LNCaP clone FGC (cell line): ENCODE measurements around the gene APOF.
"Not testable (repeated sequence)": the region's sequence is repeated elsewhere in the genome, so short reads cannot be mapped to it uniquely, and the experiment has no call there.

Experiments
- DNase-seq: peaks from one replicate; pipeline ENCODE4 v3.0.0-alpha.2; 2011; ENCODE audit warnings: low read depth
- H3K4me3 ChIP-seq: 2 replicates; pipeline ENCODE4 v1.5.1; 2011; ENCODE audit warnings: mild to moderate bottlenecking, low read depth, low read length, control low read depth
- TF ChIP-seq, protein P1 (sequence below): IDR thresholded peaks from 2 replicates; pipeline ENCODE4 v1.5.1; 2012; ENCODE audit warnings: mild to moderate bottlenecking; ENCODE audit not compliant: control insufficient read depth, insufficient read depth; ENCODE audit errors: extremely low read depth

Gene APOF

DNA sequence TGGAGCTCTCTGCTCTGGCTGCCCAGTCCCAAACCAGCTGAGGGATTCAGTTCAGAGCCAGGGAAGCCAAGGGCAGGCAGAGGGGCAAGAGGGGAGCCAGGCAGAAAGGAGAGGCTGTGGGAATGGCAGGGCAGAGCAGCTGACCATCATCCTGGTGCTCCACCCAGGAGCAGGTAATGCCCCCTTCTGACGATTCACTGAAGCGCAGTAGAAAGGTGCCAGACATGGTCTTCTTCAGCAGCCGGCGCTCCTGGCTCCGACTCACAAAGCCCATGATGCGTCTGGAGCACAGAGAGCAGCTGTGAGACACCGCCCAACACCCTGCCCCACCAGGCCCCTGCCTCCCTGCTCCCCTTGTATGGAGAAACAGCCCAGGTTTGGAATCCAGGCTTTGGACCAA, 16.0 kb downstream of the APOF start:
- TF ChIP-seq, protein P1, sequence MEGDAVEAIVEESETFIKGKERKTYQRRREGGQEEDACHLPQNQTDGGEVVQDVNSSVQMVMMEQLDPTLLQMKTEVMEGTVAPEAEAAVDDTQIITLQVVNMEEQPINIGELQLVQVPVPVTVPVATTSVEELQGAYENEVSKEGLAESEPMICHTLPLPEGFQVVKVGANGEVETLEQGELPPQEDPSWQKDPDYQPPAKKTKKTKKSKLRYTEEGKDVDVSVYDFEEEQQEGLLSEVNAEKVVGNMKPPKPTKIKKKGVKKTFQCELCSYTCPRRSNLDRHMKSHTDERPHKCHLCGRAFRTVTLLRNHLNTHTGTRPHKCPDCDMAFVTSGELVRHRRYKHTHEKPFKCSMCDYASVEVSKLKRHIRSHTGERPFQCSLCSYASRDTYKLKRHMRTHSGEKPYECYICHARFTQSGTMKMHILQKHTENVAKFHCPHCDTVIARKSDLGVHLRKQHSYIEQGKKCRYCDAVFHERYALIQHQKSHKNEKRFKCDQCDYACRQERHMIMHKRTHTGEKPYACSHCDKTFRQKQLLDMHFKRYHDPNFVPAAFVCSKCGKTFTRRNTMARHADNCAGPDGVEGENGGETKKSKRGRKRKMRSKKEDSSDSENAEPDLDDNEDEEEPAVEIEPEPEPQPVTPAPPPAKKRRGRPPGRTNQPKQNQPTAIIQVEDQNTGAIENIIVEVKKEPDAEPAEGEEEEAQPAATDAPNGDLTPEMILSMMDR, result no peak

DNA sequence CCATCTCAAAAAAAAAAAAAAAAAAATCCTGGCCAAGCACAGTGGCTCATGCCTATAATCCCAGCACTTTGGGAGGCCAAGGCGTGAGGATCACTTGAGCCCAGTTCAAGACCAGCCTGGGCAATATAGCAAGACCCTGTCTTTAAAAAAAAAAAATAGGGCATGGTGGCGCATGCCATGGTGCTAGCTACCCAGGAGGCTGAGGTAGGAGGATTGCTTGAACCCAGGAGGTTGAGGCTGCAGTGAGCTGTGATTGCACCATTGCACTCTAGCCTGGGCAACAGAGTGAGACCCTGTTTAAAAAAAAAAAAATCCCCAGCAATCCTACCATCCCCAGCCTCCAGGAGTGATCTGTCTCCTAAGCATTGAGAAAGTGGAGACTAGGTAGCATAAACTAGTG, 20.4 kb downstream of the APOF start:
- DNase-seq, H3K4me3 ChIP-seq: not testable (repeated sequence)

More for the DNA sequence above, 16.0 kb downstream of the APOF start:
- DNase-seq, result no peak
- H3K4me3 ChIP-seq, result no peak overlapping the region

DNA sequence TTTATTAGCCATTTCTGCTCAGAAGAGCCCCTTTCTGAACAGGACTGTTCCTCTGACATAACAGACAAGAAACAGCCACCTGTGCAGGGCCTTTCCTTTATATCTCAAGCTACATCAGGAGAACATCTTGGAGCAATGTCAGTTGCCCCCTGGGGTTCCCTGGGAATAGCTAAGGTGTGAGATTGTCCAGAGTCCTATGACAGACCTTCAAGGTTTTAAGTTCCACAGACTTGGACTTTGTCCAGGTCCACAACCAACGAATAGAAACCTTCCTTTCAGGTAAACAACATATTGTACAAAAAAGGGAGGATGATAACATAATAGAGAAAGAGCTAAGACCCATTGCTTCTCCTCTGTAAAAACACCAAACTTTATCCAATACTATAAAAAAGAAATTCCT, 21.0 kb downstream of the APOF start:
- TF ChIP-seq, protein P1, result no peak
- DNase-seq, result no peak
- H3K4me3 ChIP-seq, result no peak overlapping the region

DNA sequence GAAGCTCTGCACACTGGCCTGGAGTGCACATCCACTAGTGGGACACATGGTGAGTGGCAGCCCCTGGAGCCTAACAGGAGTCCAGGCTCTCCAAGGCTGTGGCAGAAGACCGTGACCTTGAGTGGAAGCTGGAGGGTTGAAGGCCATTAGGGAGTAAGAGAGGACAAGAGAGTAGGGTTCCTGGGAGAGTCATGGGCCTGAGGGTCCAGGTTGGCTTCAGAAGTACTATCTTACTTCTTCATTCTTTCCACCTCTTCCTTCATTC, 23.6 kb downstream of the APOF start:
- no peak overlapping the region for H3K4me3 ChIP-seq
- no peak for DNase-seq
- TF ChIP-seq, protein P1, result no peak

DNA sequence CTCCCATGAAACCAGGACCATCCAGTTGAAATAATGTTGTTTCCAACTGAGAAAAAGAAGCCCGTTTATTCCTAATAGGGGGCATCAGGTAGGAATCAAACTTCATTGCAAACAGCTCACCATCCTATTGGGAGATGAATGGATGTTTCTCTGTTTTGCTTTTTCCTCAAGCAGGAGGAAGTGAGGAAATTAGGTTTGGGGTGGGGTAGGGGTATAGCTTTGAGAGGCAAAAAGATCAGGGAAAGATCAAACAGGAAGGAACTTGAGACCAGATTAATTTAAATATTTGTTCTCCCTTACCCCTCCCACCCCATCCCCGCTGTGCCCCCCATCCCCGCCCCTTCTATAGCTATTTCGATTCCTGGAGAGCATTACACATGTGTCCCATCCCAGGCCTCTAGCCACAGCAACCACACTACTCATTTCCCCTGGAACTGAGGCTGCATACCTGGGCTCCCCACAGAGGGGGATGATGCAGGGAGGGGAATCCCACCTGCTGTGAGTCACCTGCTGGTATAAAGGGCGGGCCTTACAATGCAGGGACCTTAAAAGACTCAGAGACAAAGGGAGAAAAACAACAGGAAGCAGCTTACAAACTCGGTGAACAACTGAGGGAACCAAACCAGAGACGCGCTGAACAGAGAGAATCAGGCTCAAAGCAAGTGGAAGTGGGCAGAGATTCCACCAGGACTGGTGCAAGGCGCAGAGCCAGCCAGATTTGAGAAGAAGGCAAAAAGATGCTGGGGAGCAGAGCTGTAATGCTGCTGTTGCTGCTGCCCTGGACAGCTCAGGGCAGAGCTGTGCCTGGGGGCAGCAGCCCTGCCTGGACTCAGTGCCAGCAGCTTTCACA, 24.1 kb downstream of the APOF start, which contains the start of gene IL23A:
IL23A (plus strand) TSS at position 577 of the 850 bp plus-strand sequence; CDS start at position 738, 161 bp downstream.
- TF ChIP-seq, protein P1, result no peak
- no peak within 1 kb of the TSS for H3K4me3 ChIP-seq
- DNase-seq, result no peak

DNA sequence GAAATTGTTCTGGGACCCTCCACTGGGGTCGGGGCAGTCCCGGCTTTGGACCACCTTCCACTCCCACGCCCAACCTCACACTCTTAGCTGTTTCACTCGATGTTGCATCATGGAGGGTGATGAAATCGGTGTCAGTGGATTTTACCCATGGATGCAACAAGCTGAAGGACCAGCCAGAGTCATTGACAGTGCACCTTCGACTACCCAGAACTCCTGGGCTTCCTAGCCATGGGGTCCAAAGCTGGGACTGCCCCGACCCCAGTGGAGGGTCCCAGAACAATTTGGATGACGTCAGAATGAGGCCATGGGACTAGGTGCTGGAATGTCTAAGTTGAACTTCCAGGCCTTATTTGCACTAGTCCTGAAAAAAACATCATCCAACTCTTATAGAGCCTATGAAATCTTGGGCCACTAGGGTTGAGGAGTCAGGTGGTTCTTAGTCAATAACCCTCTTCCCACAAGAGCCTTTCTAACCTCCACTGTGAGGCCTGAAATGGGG, 24.9 kb downstream of the APOF start:
- TF ChIP-seq, protein P1, result no peak
- no peak overlapping the region for H3K4me3 ChIP-seq
- DNase-seq, result no peak

DNA sequence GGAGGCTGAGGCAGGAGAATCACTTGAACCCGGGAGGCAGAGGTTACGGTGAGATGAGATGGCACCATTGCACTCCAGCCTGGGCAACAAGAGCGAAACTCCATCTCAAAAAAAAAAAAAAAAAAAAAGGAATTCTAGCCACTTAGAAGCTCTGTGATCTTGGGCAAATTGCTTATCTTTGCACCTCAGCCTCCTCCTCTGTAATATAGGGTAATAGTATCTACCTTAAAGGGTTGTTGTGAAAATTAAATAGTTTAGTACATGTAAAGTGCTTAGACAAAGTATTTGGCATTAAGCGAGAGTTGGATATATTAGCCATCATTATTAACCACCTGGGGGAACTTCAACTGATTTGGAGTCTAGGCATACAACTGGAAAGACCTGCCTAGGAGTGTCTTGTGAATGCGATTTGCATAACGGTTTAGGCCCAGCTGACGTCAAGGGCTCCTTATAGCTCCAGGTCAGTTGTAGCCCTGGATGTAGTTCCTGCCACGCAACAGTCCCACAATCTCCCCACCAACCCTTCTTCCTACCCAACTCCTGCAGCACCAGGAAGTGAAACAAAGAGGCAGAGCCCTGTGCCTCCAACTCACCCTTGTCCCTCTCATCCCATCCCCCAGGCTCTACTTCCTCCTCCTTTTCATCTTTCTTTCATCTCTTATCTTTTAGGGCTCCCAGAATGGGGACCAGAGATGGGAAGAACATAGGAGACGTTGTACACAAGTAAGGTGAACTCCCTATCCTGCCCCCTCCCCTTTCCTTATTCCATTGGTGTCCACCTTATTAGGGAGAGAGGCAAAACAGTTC, 26.1 kb downstream of the APOF start:
- H3K4me3 ChIP-seq, result no peak overlapping the region
- TF ChIP-seq, protein P1, result no peak

DNA sequence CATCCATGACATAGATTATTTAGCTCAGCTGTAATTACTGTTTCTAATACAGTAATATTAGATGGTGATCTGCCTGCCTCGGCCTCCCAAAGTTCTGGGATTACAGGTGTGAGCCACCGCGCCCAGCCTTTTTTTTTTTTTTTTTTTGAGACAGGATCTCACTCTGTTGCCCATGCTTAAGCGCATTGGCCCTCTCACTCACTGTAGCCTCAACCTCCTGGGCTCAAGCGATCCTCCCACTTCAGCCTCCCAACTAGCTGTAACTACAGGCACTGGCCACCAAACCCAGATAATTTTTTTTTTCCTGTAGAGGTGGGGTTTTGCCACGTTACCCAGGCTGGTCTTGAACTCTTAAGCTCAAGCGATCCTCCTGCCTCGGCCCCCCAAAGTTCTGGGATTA, 27.1 kb downstream of the APOF start:
- not testable (repeated sequence) for DNase-seq, H3K4me3 ChIP-seq

More for the DNA sequence above, 26.1 kb downstream of the APOF start:
- no peak for DNase-seq
